ENCODE data around the gene AP2B1. TPM values are rescaled to one million over a fixed set of nuclear protein-coding genes. Genes with fewer than 3 reads are reported as not detected.
A peak's percentile ranks its signal among the peaks of the same experiment; 100 is the strongest.
"Not testable (repeated sequence)": the region's sequence is repeated elsewhere in the genome, so short reads cannot be mapped to it uniquely, and the experiment has no call there.

AP2B1 gene
- total RNA-seq, 2 donors from 2014 or later = 255 to 258 TPM

DNA sequence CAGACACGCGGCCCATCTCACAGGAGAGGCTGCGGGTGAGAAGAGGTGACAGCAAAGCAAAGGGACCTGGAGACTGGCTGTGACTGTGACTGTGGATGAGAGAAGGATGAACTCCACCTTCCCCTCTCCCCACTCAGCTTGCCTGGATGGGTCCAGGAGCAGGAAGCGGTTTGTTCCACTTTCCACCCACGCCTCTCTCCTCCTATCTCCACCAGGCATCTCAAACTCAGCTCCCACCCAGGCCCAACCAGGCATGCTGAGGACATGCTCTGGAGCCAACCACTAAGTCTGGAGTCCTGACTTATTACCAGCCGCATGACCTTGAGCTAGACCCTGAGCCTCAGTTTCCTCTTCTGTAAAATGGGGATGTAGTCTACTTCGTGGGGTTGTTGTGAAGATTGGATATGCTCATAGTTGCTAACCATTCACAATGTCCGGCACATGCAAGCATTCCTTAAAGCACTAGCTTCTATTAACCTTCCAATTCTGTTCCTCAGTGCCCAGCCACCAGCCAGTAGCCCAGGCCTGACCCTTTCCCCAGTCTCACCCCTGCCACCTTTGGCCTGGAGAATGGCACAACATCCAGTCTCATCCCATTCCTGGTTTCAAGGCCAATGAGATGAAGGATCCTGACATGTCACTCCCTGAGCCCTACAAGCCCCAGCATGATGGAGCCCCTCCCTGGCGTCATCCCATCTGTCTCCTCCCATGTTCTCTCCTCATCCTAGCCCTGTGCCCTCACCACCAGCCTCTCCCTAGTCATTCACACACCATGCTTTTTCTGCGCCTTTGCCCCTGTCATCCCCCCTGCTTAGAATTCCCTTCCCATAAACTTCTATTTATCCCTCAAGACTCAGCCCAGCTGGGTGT is 163.6 kb downstream of the AP2B1 start:
- Histone ChIP-seq H3K27ac (ENCODE audit: low read depth, low read length) (no peak overlapping the region), H3K9ac (ENCODE audit: extremely low read depth, low read length, poor library complexity, severe bottlenecking) (no peak overlapping the region), H3K27me3 (ENCODE audit: control insufficient read depth, insufficient read depth, low read length, poor library complexity, severe bottlenecking) (peaks cover 24% of the 10 kb centered on the region), H3K9me3 (ENCODE audit: control insufficient read depth, low read length) (no peaks in the 10 kb centered on the region), H3K4me3 (ENCODE audit: low read length) (no peak overlapping the region), H3K4me1 (ENCODE audit: control insufficient read depth, insufficient read depth, low read length) (no peaks in the 10 kb centered on the region), H3K36me3 (ENCODE audit: control insufficient read depth, insufficient read depth, low read length) (no peaks in the 10 kb centered on the region)
- H3K9me3 Mint-ChIP-seq = no peaks in the 10 kb centered on the region
- peak overlapping the region; percentile 43 for H3K4me3 Mint-ChIP-seq
- H3K27me3 Mint-ChIP-seq (ENCODE audit: insufficient read depth) = peaks cover 36% of the 10 kb centered on the region
- no peak for DNase-seq
- no peaks in the 10 kb centered on the region for H3K36me3 Mint-ChIP-seq (ENCODE audit: low read depth)
- no peak overlapping the region for H3K27ac Mint-ChIP-seq
- WGBS, 2 experiments (ENCODE audit: insufficient coverage in 1 of 2, insufficient read length in 1 of 2) = 89 to 94% methylated on average over 3 to 9 of the region's 10 CpGs
- H3K4me1 Mint-ChIP-seq = peaks cover 4% of the 10 kb centered on the region
- TF ChIP-seq, protein P1, sequence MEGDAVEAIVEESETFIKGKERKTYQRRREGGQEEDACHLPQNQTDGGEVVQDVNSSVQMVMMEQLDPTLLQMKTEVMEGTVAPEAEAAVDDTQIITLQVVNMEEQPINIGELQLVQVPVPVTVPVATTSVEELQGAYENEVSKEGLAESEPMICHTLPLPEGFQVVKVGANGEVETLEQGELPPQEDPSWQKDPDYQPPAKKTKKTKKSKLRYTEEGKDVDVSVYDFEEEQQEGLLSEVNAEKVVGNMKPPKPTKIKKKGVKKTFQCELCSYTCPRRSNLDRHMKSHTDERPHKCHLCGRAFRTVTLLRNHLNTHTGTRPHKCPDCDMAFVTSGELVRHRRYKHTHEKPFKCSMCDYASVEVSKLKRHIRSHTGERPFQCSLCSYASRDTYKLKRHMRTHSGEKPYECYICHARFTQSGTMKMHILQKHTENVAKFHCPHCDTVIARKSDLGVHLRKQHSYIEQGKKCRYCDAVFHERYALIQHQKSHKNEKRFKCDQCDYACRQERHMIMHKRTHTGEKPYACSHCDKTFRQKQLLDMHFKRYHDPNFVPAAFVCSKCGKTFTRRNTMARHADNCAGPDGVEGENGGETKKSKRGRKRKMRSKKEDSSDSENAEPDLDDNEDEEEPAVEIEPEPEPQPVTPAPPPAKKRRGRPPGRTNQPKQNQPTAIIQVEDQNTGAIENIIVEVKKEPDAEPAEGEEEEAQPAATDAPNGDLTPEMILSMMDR (conservative IDR thresholded peaks at IDR 0.05) = no peak

DNA sequence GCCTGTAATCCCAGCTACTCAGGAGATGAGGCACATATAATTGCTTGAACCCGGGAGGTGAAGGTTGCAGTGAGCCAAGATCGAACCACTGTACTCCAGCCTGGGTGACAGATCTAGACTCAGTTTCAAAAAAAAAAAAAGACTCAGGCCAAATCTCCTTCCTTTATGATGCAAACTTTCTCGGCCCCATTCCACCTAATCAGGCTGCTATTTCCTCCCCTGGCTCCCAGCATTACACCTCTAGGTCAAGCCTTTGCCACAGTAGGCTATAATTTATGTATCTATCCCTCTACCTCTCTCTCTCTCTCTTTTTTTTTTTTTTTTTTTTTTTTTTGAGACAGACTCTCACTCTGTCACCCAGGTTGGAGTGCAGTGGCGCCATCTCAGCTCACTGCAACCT is 164.4 kb downstream of the AP2B1 start:
- H3K9me3 ChIP-seq (ENCODE audit: control insufficient read depth, low read length); H3K4me3 ChIP-seq (ENCODE audit: low read length); H3K9me3 Mint-ChIP-seq; H3K36me3 ChIP-seq (ENCODE audit: control insufficient read depth, insufficient read depth, low read length); H3K27ac Mint-ChIP-seq; H3K9ac ChIP-seq (ENCODE audit: extremely low read depth, low read length, poor library complexity, severe bottlenecking); DNase-seq; H3K4me3 Mint-ChIP-seq; H3K36me3 Mint-ChIP-seq (ENCODE audit: low read depth); H3K4me1 ChIP-seq (ENCODE audit: control insufficient read depth, insufficient read depth, low read length); H3K4me1 Mint-ChIP-seq; H3K27ac ChIP-seq (ENCODE audit: low read depth, low read length): not testable (repeated sequence)
- H3K27me3 Mint-ChIP-seq (ENCODE audit: insufficient read depth) = peaks cover 36% of the 10 kb centered on the region
- peaks cover 24% of the 10 kb centered on the region for H3K27me3 ChIP-seq (ENCODE audit: control insufficient read depth, insufficient read depth, low read length, poor library complexity, severe bottlenecking)
- WGBS, 2 experiments (ENCODE audit: insufficient coverage in 1 of 2, insufficient read length in 1 of 2) = 74 to 90% methylated on average over 3 to 4 of the region's 4 CpGs

DNA sequence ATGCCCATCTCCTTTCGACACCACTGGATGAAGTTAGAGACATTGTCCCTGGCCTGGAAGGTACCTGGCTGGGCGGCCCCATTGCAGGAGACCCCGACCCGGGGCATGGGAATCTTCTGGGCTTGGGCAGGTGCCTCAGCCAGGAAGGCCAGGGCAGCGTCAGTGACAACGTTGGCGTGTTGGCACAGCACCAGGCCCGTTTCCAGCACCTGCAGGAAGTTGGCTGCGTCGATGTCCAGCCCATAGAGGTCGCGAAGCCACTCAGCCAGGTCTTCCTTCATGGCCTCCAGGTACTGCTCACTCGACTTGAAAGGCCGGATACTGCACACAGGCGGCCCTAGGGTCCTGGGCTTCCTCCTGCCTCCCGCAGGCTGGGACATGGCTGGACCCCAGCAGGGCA is 165.3 kb downstream of the AP2B1 start:
- DNase-seq = no peak
- H3K36me3 ChIP-seq (ENCODE audit: control insufficient read depth, insufficient read depth, low read length) = no peaks in the 10 kb centered on the region
- no peak overlapping the region for H3K27ac ChIP-seq (ENCODE audit: low read depth, low read length)
- Mint-ChIP-seq H3K36me3 (ENCODE audit: low read depth) (no peaks in the 10 kb centered on the region), H3K27ac (no peak overlapping the region), H3K27me3 (ENCODE audit: insufficient read depth) (peaks cover 34% of the 10 kb centered on the region), H3K9me3 (no peaks in the 10 kb centered on the region), H3K4me1 (peaks cover 4% of the 10 kb centered on the region), H3K4me3 (no peak overlapping the region)
- H3K9ac ChIP-seq (ENCODE audit: extremely low read depth, low read length, poor library complexity, severe bottlenecking) = no peak overlapping the region
- 89 to 95% methylated on average over 13 to 16 of the region's 16 CpGs for WGBS, 2 experiments (ENCODE audit: insufficient coverage in 1 of 2, insufficient read length in 1 of 2)
- no peaks in the 10 kb centered on the region for H3K4me1 ChIP-seq (ENCODE audit: control insufficient read depth, insufficient read depth, low read length)
- no peaks in the 10 kb centered on the region for H3K9me3 ChIP-seq (ENCODE audit: control insufficient read depth, low read length)
- H3K27me3 ChIP-seq (ENCODE audit: control insufficient read depth, insufficient read depth, low read length, poor library complexity, severe bottlenecking) = peaks cover 24% of the 10 kb centered on the region
- TF ChIP-seq, protein P1 (conservative IDR thresholded peaks at IDR 0.05) = no peak
- no peak overlapping the region for H3K4me3 ChIP-seq (ENCODE audit: low read length)
